CD4-positive, CD25-positive, alpha-beta regulatory T cell (primary cell): Measurements from ENCODE around the gene RHOJ. TPM values are rescaled to one million over a fixed set of nuclear protein-coding genes. Genes with fewer than 3 reads are reported as not detected.

Experiments used
- ATAC-seq, 2 donors: fragments of 150-1000 bp; cut with Tn5 transposase; one replicate each; pipeline ENCODE4 v1.10.0; 2021; ENCODE audit warnings: low read depth in 2 of 2, moderate number of reproducible peaks in 2 of 2, moderate library complexity in 1 of 2
- DNase-seq, 3 donors: peaks; one replicate each; pipeline versions ENCODE4 v3.0.0 to v3.0.0-alpha.2; 2012 to 2022; ENCODE audit warnings: mixed read lengths in 1 of 3
- H3K27ac ChIP-seq: one replicate; pipeline ENCODE4 v1.7.0; 2013; ENCODE audit warnings: mild to moderate bottlenecking, low read length; ENCODE audit not compliant: insufficient read depth, poor library complexity, severe bottlenecking
- H3K27me3 ChIP-seq: one replicate; pipeline ENCODE4 v1.7.0; 2013; ENCODE audit warnings: low read length; ENCODE audit not compliant: control insufficient read depth, insufficient read depth
- H3K36me3 ChIP-seq: one replicate; pipeline ENCODE4 v1.7.0; 2013; ENCODE audit warnings: mild to moderate bottlenecking, low read length, moderate library complexity; ENCODE audit not compliant: control insufficient read depth, insufficient read depth
- H3K4me1 ChIP-seq: 2 replicates; pipeline ENCODE4 v1.7.0; 2013; ENCODE audit warnings: mild to moderate bottlenecking, low read length; ENCODE audit not compliant: insufficient read depth, control insufficient read depth, poor library complexity, severe bottlenecking
- H3K4me3 ChIP-seq: one replicate; pipeline ENCODE4 v1.7.0; 2013; ENCODE audit warnings: low read depth, mild to moderate bottlenecking, low read length, moderate library complexity
- H3K9me3 ChIP-seq, 2 experiments: 1 replicate in 1 of 2; 2 replicates in 1 of 2; pipeline ENCODE4 v1.7.0; 2013; ENCODE audit warnings: low read length in 2 of 2, mild to moderate bottlenecking in 1 of 2, moderate library complexity in 1 of 2; ENCODE audit not compliant: control insufficient read depth in 2 of 2
- H3K27ac Mint-ChIP-seq, 3 donors: one replicate each; pipeline ENCODE4 v1.8.0; 2020 to 2022; ENCODE audit warnings: mild to moderate bottlenecking in 3 of 3, mixed read lengths in 3 of 3, moderate library complexity in 2 of 3
- H3K27me3 Mint-ChIP-seq: one replicate; pipeline ENCODE4 v1.8.0; 2022; ENCODE audit warnings: mild to moderate bottlenecking, mixed read lengths
- H3K36me3 Mint-ChIP-seq: one replicate; pipeline ENCODE4 v1.8.0; 2020; ENCODE audit warnings: mixed read lengths
- H3K4me1 Mint-ChIP-seq, 4 donors: one replicate each; pipeline ENCODE4 v1.8.0; 2020 to 2022; ENCODE audit warnings: mixed read lengths in 4 of 4, mild to moderate bottlenecking in 1 of 4
- H3K4me3 Mint-ChIP-seq, 4 donors: one replicate each; pipeline ENCODE4 v1.8.0; 2020 to 2022; ENCODE audit warnings: mild to moderate bottlenecking in 4 of 4, mixed read lengths in 4 of 4, moderate library complexity in 3 of 4
- H3K9me3 Mint-ChIP-seq, 7 donors: one replicate each; pipeline ENCODE4 v1.8.0; 2020 to 2022; ENCODE audit warnings: mixed read lengths in 7 of 7, mild to moderate bottlenecking in 3 of 7, moderate library complexity in 2 of 7
- polyA plus RNA-seq, 4 donors: library from polyadenylated mRNA; unstranded; fragments of 300-500 nt; fragmentation: Illumina TruSeq; gene quantifications; one replicate each; pipeline ENCODE4 v1.2.3, GENCODE V29; 2021
- total RNA-seq: library from RNA; stranded (reverse); gene quantifications from one replicate; pipeline ENCODE4 v1.2.3, GENCODE V29; 2022

Gene RHOJ
- total and polyA plus RNA-seq, 5 donors from 2014 or later: not detected

- DNase-seq: no peak
- H3K36me3 Mint-ChIP-seq: no peaks in the 10 kb centered on the region
Observed at GRCh38 chr14:63290741-63291430, 86.6 kb downstream of the RHOJ start.

GRCh38 chr14:63292805-63293204 lies 88.6 kb downstream of the RHOJ start:
- H3K27ac Mint-ChIP-seq: no peak overlapping the region

More at GRCh38 chr14:63290741-63291430, 86.6 kb downstream of the RHOJ start:
- peaks cover 1% of the 10 kb centered on the region for H3K27me3 ChIP-seq
- no peaks in the 10 kb centered on the region for H3K36me3 ChIP-seq
- no peak for ATAC-seq
- H3K4me3 Mint-ChIP-seq: no peak overlapping the region
- no peak overlapping the region for H3K27ac ChIP-seq
- H3K4me1 Mint-ChIP-seq: peaks cover 0 to 16% (median 7%) of the 10 kb centered on the region in 4 donors
- H3K4me3 ChIP-seq: no peak overlapping the region
- H3K9me3 ChIP-seq: no peaks in the 10 kb centered on the region
- peaks cover 11% of the 10 kb centered on the region for H3K27me3 Mint-ChIP-seq
- H3K9me3 Mint-ChIP-seq: no peaks in the 10 kb centered on the region
- H3K4me1 ChIP-seq: no peaks in the 10 kb centered on the region
- H3K27ac Mint-ChIP-seq: no peak overlapping the region

GRCh38 chr14:63295231-63295685 lies 91.0 kb downstream of the RHOJ start:
- Histone ChIP-seq H3K27ac (no peak overlapping the region), H3K36me3 (no peaks in the 10 kb centered on the region), H3K27me3 (no peaks in the 10 kb centered on the region), H3K4me1 (no peaks in the 10 kb centered on the region), H3K4me3 (peak overlapping the region; percentile 58), H3K9me3 (no peaks in the 10 kb centered on the region)
- DNase-seq: peak in 1 of 3 donors; percentile 31
- ATAC-seq: peak in 1 of 2 donors; percentile 11
- H3K4me3 Mint-ChIP-seq: peak overlapping the region in 3 of 4 donors; percentile 7 to 42 (median 13)
- H3K27me3 Mint-ChIP-seq: no peaks in the 10 kb centered on the region
- no peaks in the 10 kb centered on the region for H3K9me3 Mint-ChIP-seq
- H3K36me3 Mint-ChIP-seq: no peaks in the 10 kb centered on the region
- H3K27ac Mint-ChIP-seq: peak overlapping the region in 1 of 3 donors; percentile 72
- H3K4me1 Mint-ChIP-seq: peaks cover 0 to 28% (median 16%) of the 10 kb centered on the region in 4 donors

More at GRCh38 chr14:63292805-63293204, 88.6 kb downstream of the RHOJ start:
- Mint-ChIP-seq H3K36me3 (no peaks in the 10 kb centered on the region), H3K27me3 (peaks cover 11% of the 10 kb centered on the region), H3K9me3 (no peaks in the 10 kb centered on the region), H3K4me1 (peaks cover 0 to 22% (median 10%) of the 10 kb centered on the region in 4 donors), H3K4me3 (no peak overlapping the region)
- Histone ChIP-seq H3K4me1 (no peaks in the 10 kb centered on the region), H3K36me3 (no peaks in the 10 kb centered on the region), H3K27me3 (no peaks in the 10 kb centered on the region), H3K9me3 (no peaks in the 10 kb centered on the region), H3K4me3 (no peak overlapping the region), H3K27ac (no peak overlapping the region)
- no peak for ATAC-seq
- no peak for DNase-seq

GRCh38 chr14:63296060-63296563 lies 91.9 kb downstream of the RHOJ start:
- Mint-ChIP-seq H3K27me3 (peaks cover under 1% of the 10 kb centered on the region), H3K9me3 (no peaks in the 10 kb centered on the region), H3K36me3 (no peaks in the 10 kb centered on the region), H3K4me3 (peak overlapping the region; percentile 6 to 45 (median 9)), H3K27ac (peak overlapping the region in 1 of 3 donors; percentile 4), H3K4me1 (peaks cover 0 to 28% (median 17%) of the 10 kb centered on the region in 4 donors)
- Histone ChIP-seq H3K27me3 (no peaks in the 10 kb centered on the region), H3K4me1 (no peaks in the 10 kb centered on the region), H3K4me3 (peak overlapping the region; percentile 58), H3K27ac (no peak overlapping the region), H3K9me3 (no peaks in the 10 kb centered on the region), H3K36me3 (no peaks in the 10 kb centered on the region)
- DNase-seq (peak in 1 of 3 donors; percentile 43), ATAC-seq (no peak)

GRCh38 chr14:63297372-63298063 lies 93.3 kb downstream of the RHOJ start:
- Mint-ChIP-seq H3K36me3 (no peaks in the 10 kb centered on the region), H3K4me1 (peaks cover 0 to 31% (median 17%) of the 10 kb centered on the region in 4 donors), H3K9me3 (no peaks in the 10 kb centered on the region), H3K27me3 (peaks cover 5% of the 10 kb centered on the region), H3K4me3 (no peak overlapping the region), H3K27ac (no peak overlapping the region)
- ATAC-seq: no peak
- H3K4me1 ChIP-seq: no peaks in the 10 kb centered on the region
- H3K9me3 ChIP-seq: no peaks in the 10 kb centered on the region
- no peaks in the 10 kb centered on the region for H3K36me3 ChIP-seq
- H3K27me3 ChIP-seq: no peaks in the 10 kb centered on the region
- no peak overlapping the region for H3K27ac ChIP-seq
- no peak overlapping the region for H3K4me3 ChIP-seq
- no peak for DNase-seq

GRCh38 chr14:63299351-63300110 lies 95.3 kb downstream of the RHOJ start:
- peaks cover 0 to 29% (median 17%) of the 10 kb centered on the region in 4 donors for H3K4me1 Mint-ChIP-seq
- H3K36me3 ChIP-seq: no peaks in the 10 kb centered on the region
- no peaks in the 10 kb centered on the region for H3K9me3 ChIP-seq
- H3K27me3 ChIP-seq: no peaks in the 10 kb centered on the region
- peaks cover 5% of the 10 kb centered on the region for H3K27me3 Mint-ChIP-seq
- H3K27ac Mint-ChIP-seq: no peak overlapping the region
- peak in 1 of 3 donors; percentile 12 for DNase-seq
- H3K27ac ChIP-seq: no peak overlapping the region
- H3K4me3 ChIP-seq: no peak overlapping the region
- ATAC-seq: no peak
- peaks cover 0 to 2% (median 0%) of the 10 kb centered on the region in 7 donors for H3K9me3 Mint-ChIP-seq
- no peak overlapping the region for H3K4me3 Mint-ChIP-seq
- H3K36me3 Mint-ChIP-seq: no peaks in the 10 kb centered on the region
- no peaks in the 10 kb centered on the region for H3K4me1 ChIP-seq

- Mint-ChIP-seq H3K4me3 (no peak overlapping the region), H3K27me3 (peaks cover 5% of the 10 kb centered on the region), H3K36me3 (no peaks in the 10 kb centered on the region), H3K4me1 (peaks cover 0 to 18% (median 9%) of the 10 kb centered on the region in 4 donors), H3K9me3 (peaks cover 0 to 2% (median 0%) of the 10 kb centered on the region in 7 donors), H3K27ac (no peak overlapping the region)
- Histone ChIP-seq H3K36me3 (no peaks in the 10 kb centered on the region), H3K4me3 (no peak overlapping the region), H3K9me3 (no peaks in the 10 kb centered on the region), H3K27ac (no peak overlapping the region), H3K27me3 (peaks cover 2% of the 10 kb centered on the region), H3K4me1 (no peaks in the 10 kb centered on the region)
- no peak for ATAC-seq
- DNase-seq: no peak
Observed at GRCh38 chr14:63300854-63301253, 96.6 kb downstream of the RHOJ start.
